GM21737 (cell line): ENCODE measurements around the gene ZNF496.
"Not testable (repeated sequence)": the region's sequence is repeated elsewhere in the genome, so short reads cannot be mapped to it uniquely, and the experiment has no call there.

Experiments used
- ATAC-seq: cut with Tn5 transposase; IDR thresholded peaks from one replicate; pipeline ENCODE4 v1.9.1; 2021; ENCODE audit warnings: mild to moderate bottlenecking, moderate library complexity; ENCODE audit not compliant: unreplicated experiment

The ZNF496 gene

GRCh38 chr1:247331525-247332214, at the start of gene ZNF496:
Gene ZNF496 (minus strand): TSS chr1:247331867. CDS start chr1:247329578, 2,289 bp downstream.
- ATAC-seq, result peak; percentile 58

GRCh38 chr1:247378334-247379073, 46.8 kb upstream of the ZNF496 start:
- no peak for ATAC-seq

GRCh38 chr1:247377656-247378055, 46.0 kb upstream of the ZNF496 start:
- ATAC-seq, result not testable (repeated sequence)

GRCh38 chr1:247376659-247377058, 45.0 kb upstream of the ZNF496 start:
- no peak for ATAC-seq

- ATAC-seq, result no peak
These were observed 44.1 kb upstream of the ZNF496 start for GRCh38 chr1:247375747-247376146.

- not testable (repeated sequence) for ATAC-seq
These were observed 43.1 kb upstream of the ZNF496 start for GRCh38 chr1:247374651-247375334.

- peak; percentile 49 for ATAC-seq
These were observed 42.1 kb upstream of the ZNF496 start for GRCh38 chr1:247373721-247374141.

GRCh38 chr1:247371801-247372259, 40.2 kb upstream of the ZNF496 start:
- ATAC-seq, result no peak

- ATAC-seq, result no peak
These were observed 39.4 kb upstream of the ZNF496 start for GRCh38 chr1:247370786-247371732.

- no peak for ATAC-seq
These were observed 37.0 kb upstream of the ZNF496 start for GRCh38 chr1:247368490-247369145.

GRCh38 chr1:247367786-247368422, 36.2 kb upstream of the ZNF496 start:
- ATAC-seq, result no peak

GRCh38 chr1:247366926-247367645, 35.4 kb upstream of the ZNF496 start:
- no peak for ATAC-seq

GRCh38 chr1:247366345-247366744, 34.7 kb upstream of the ZNF496 start:
- ATAC-seq, result not testable (repeated sequence)

- no peak for ATAC-seq
These were observed 33.4 kb upstream of the ZNF496 start for GRCh38 chr1:247365023-247365422.

GRCh38 chr1:247363000-247363399, 31.3 kb upstream of the ZNF496 start:
- ATAC-seq, result not testable (repeated sequence)

- no peak for ATAC-seq
These were observed 30.5 kb upstream of the ZNF496 start for GRCh38 chr1:247362153-247362552.

- ATAC-seq, result no peak
These were observed 29.5 kb upstream of the ZNF496 start for GRCh38 chr1:247360991-247361731.
